Measurements from ENCODE around the gene SDC3.

Gene SDC3

DNA sequence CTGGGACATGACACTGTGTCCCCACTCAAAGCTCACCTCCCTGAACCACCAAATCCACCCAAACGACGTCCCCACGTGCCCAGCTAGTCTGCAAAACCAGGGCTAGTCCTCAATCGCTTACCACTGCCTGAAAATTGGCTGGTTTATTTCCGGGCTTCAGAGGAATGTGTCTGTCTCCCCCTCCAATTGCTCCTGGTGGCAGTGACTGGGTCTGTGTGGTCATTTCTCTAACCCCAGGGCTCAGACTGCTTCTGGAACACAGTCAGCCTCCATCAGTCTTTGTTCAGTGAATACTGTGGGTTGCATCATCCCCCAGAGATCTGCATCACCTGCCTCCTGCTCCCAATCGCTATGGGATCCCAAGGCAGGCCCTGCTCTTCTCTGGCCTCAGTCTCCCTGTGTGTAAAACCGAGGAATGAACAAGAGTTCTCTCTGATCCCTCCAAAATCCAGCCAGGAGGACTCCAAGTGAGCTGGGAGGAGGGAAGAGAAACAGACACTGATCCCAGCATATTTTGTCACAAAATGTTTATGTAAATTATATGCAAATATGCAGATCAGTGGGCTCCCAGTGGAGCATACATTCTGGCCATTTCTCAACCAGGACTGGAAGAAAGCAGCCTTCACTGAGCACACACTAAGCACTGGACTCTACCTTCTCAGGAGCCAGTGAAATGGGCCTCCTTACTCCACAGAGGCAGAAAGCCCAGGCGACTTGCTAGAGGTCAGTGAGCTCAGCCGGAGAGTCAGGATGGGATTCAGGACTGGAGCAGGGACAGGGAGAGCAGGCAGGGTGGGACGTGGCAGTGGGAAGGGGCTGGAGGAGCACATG lies 20.9 kb downstream of the SDC3 start:
- no peak for TF ChIP-seq SIN3A (IDR thresholded peaks at IDR 0.05; ENCODE audit: borderline replicate concordance, insufficient read depth, low read length)
- no peak for TF ChIP-seq POLR2AphosphoS5 (IDR thresholded peaks at IDR 0.05; ENCODE audit: low read depth, low read length)
- no peak for TF ChIP-seq REST (IDR thresholded peaks at IDR 0.05; ENCODE audit: insufficient read depth in 1 of 2, low read depth in 2 of 2, low read length in 2 of 2)
- no peak for TF ChIP-seq FOXP2 (optimal IDR thresholded peaks at IDR 0.05; ENCODE audit: borderline replicate concordance, extremely low read depth, extremely low read length, insufficient read depth)
- TF ChIP-seq TAF1 (IDR thresholded peaks at IDR 0.05; ENCODE audit: borderline replicate concordance, insufficient read depth, low read length) = no peak

- TF ChIP-seq POLR2AphosphoS5 (IDR thresholded peaks at IDR 0.05; ENCODE audit: low read depth, low read length) (no peak), TAF1 (IDR thresholded peaks at IDR 0.05; ENCODE audit: borderline replicate concordance, insufficient read depth, low read length) (no peak), REST (IDR thresholded peaks at IDR 0.05; ENCODE audit: insufficient read depth in 1 of 2, low read depth in 2 of 2, low read length in 2 of 2) (no peak), FOXP2 (optimal IDR thresholded peaks at IDR 0.05; ENCODE audit: borderline replicate concordance, extremely low read depth, extremely low read length, insufficient read depth) (no peak), SIN3A (IDR thresholded peaks at IDR 0.05; ENCODE audit: borderline replicate concordance, insufficient read depth, low read length) (no peak)
Measured at GRCh38 chr1:30886710-30887428, 21.7 kb downstream of the SDC3 start.

- TF ChIP-seq TAF1 (IDR thresholded peaks at IDR 0.05; ENCODE audit: borderline replicate concordance, insufficient read depth, low read length) (no peak), POLR2AphosphoS5 (IDR thresholded peaks at IDR 0.05; ENCODE audit: low read depth, low read length) (no peak), SIN3A (IDR thresholded peaks at IDR 0.05; ENCODE audit: borderline replicate concordance, insufficient read depth, low read length) (no peak), FOXP2 (optimal IDR thresholded peaks at IDR 0.05; ENCODE audit: borderline replicate concordance, extremely low read depth, extremely low read length, insufficient read depth) (no peak), REST (IDR thresholded peaks at IDR 0.05; ENCODE audit: insufficient read depth in 1 of 2, low read depth in 2 of 2, low read length in 2 of 2) (no peak)
Measured at GRCh38 chr1:30885570-30886522, 22.7 kb downstream of the SDC3 start.

GRCh38 chr1:30884723-30885122 lies 23.8 kb downstream of the SDC3 start:
- TF ChIP-seq POLR2AphosphoS5 (IDR thresholded peaks at IDR 0.05; ENCODE audit: low read depth, low read length) (no peak), SIN3A (IDR thresholded peaks at IDR 0.05; ENCODE audit: borderline replicate concordance, insufficient read depth, low read length) (no peak), FOXP2 (optimal IDR thresholded peaks at IDR 0.05; ENCODE audit: borderline replicate concordance, extremely low read depth, extremely low read length, insufficient read depth) (no peak), REST (IDR thresholded peaks at IDR 0.05; ENCODE audit: insufficient read depth in 1 of 2, low read depth in 2 of 2, low read length in 2 of 2) (no peak), TAF1 (IDR thresholded peaks at IDR 0.05; ENCODE audit: borderline replicate concordance, insufficient read depth, low read length) (no peak)

Data from PFSK-1 (cell line).